HG02840 (cell line): Measurements from ENCODE around the gene DBP.

Experiments used
- ATAC-seq: cut with Tn5 transposase; IDR thresholded peaks from one replicate; pipeline ENCODE4 v1.9.1; 2021; ENCODE audit warnings: mild to moderate bottlenecking, moderate library complexity, moderate number of reproducible peaks; ENCODE audit not compliant: unreplicated experiment, low FRiP score

DBP gene

GRCh38 chr19:48595171-48595570 lies 42.0 kb downstream of the DBP start:
- no peak for ATAC-seq

GRCh38 chr19:48591021-48591420 lies 46.2 kb downstream of the DBP start:
- ATAC-seq: no peak

- ATAC-seq: no peak
These were observed 48.3 kb downstream of the DBP start for GRCh38 chr19:48588670-48589401.

DNA sequence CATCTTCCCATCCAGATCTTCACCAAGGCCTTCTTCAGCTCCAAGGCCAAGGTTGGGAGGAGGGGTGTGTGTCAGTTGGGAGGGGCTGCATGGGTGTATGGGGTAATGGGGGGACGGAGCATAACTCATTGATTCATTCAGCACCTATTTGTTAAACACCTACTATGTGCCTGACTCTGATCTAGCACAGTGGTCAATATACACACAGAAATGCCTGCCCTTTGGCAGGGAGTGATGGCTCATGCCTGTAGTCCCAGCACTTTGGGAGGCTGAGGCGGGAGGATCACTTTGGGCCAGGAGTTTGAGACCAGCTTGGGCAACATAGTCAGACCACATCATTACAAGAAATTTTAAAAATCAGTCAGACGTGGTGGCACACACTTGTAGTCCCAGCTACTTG lies 49.8 kb downstream of the DBP start:
- ATAC-seq: no peak

GRCh38 chr19:48582168-48582567 lies 55.0 kb downstream of the DBP start:
- no peak for ATAC-seq
